ENCODE measurements around the gene SMARCAD1.

The SMARCAD1 gene

GRCh38 chr4:94253036-94253435, 45.4 kb downstream of the SMARCAD1 start:
- Histone ChIP-seq H3K36me3 (ENCODE audit: control insufficient read depth, insufficient read depth, low read length) (peaks cover 8% of the 10 kb centered on the region), H3K27ac (ENCODE audit: insufficient read depth, low read depth, low read length, poor library complexity, severe bottlenecking) (no peak overlapping the region), H3K27me3 (ENCODE audit: control insufficient read depth, insufficient read depth, low read length, poor library complexity, severe bottlenecking) (no peaks in the 10 kb centered on the region), H3K4me1 (ENCODE audit: control insufficient read depth, insufficient read depth, low read length) (no peaks in the 10 kb centered on the region), H3K4me3 (ENCODE audit: insufficient read depth, low read depth, low read length) (no peak overlapping the region), H3K9me3 (ENCODE audit: control insufficient read depth, low read length) (no peaks in the 10 kb centered on the region)
- 90 to 94% methylated on average over 2 of the region's 3 CpGs for WGBS, 2 experiments

DNA sequence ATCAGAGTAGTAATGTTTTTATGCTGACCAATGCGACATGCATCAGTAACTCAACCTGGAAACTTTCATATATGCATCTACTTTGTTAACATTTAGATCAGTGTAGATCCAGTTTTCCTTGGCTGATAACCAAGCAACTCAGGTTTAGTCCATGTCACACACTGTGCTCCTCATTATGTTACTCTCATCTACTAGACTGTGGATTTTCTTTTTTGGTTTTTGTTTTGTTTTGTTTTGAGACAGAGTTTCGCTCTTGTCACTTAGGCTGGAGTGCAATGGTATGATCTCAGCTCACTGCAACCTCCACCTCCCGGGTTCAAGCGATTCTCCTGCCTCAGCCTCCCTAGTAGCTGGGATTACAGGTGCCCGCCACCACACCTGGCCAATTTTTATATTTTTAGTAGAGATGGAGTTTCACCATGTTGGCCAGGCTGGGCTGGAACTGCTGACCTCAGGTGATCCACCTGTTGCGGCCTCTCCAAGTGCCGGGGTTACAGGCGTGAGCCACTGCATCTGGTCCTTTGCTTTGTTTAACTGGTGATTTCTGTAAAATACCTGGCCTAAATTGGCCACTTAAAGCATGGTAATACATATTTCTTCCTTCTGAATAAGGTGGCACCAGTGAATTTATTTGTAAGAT, 48.6 kb downstream of the SMARCAD1 start:
- Histone ChIP-seq H3K27me3 (ENCODE audit: control insufficient read depth, insufficient read depth, low read length, poor library complexity, severe bottlenecking) (no peaks in the 10 kb centered on the region), H3K4me1 (ENCODE audit: control insufficient read depth, insufficient read depth, low read length) (no peaks in the 10 kb centered on the region), H3K27ac (ENCODE audit: insufficient read depth, low read depth, low read length, poor library complexity, severe bottlenecking) (no peak overlapping the region), H3K4me3 (ENCODE audit: insufficient read depth, low read depth, low read length) (no peak overlapping the region), H3K36me3 (ENCODE audit: control insufficient read depth, insufficient read depth, low read length) (peaks cover 8% of the 10 kb centered on the region), H3K9me3 (ENCODE audit: control insufficient read depth, low read length) (no peaks in the 10 kb centered on the region)
- 93 to 96% methylated on average over 7 to 8 of the region's 8 CpGs for WGBS, 2 experiments

- H3K36me3 ChIP-seq (ENCODE audit: control insufficient read depth, insufficient read depth, low read length): peaks cover 8% of the 10 kb centered on the region
- H3K4me1 ChIP-seq (ENCODE audit: control insufficient read depth, insufficient read depth, low read length): no peaks in the 10 kb centered on the region
- no peak overlapping the region for H3K4me3 ChIP-seq (ENCODE audit: insufficient read depth, low read depth, low read length)
- no peaks in the 10 kb centered on the region for H3K27me3 ChIP-seq (ENCODE audit: control insufficient read depth, insufficient read depth, low read length, poor library complexity, severe bottlenecking)
- H3K27ac ChIP-seq (ENCODE audit: insufficient read depth, low read depth, low read length, poor library complexity, severe bottlenecking): no peak overlapping the region
- no peaks in the 10 kb centered on the region for H3K9me3 ChIP-seq (ENCODE audit: control insufficient read depth, low read length)
These were observed 49.2 kb downstream of the SMARCAD1 start for GRCh38 chr4:94256828-94257227.

DNA sequence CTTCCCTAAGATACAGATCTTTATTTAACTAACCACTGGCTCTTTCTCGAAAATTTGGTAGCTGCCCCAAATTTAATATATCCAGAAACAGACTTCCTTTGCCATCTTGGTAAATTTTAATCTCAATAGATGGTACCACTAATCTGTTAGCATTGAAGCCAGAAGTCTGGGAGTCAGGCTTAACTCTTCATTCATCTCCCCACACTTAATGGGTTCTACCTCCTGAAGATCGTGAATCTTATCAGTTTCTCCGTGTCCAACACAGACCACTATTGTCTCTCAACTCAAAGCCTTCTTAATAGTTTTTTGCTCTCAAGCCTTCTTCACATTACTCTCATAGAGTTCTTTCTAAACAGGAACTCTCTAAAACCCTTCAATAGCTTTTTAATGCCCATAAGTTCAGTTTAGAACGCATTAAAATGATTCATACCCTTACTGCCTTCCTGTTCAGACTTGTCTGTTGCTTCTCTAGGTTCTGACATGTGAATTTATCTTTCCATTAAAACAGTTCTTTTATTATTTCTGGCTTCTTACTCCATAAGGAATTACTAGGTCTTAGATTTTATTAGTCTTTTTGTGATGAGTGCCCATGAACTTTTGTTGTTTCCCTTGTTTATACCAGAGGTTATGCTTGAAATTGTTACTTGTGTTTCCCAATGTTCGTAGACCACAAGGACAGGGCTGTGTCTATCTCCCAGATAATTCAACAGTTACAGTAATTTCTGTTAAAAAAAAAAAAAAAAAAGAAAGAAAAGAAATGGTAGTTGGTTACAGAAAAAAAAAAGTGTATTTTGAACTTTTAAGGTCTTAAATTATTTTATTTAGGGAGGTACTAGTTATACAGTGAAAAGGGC, 54.7 kb downstream of the SMARCAD1 start:
- H3K9me3 ChIP-seq (ENCODE audit: control insufficient read depth, low read length): no peaks in the 10 kb centered on the region
- no peaks in the 10 kb centered on the region for H3K27me3 ChIP-seq (ENCODE audit: control insufficient read depth, insufficient read depth, low read length, poor library complexity, severe bottlenecking)
- WGBS, 2 experiments: 93 to 99% methylated on average over 4 to 5 of the region's 5 CpGs
- no peaks in the 10 kb centered on the region for H3K4me1 ChIP-seq (ENCODE audit: control insufficient read depth, insufficient read depth, low read length)
- peaks cover 5% of the 10 kb centered on the region for H3K36me3 ChIP-seq (ENCODE audit: control insufficient read depth, insufficient read depth, low read length)
- no peak overlapping the region for H3K4me3 ChIP-seq (ENCODE audit: insufficient read depth, low read depth, low read length)
- no peak overlapping the region for H3K27ac ChIP-seq (ENCODE audit: insufficient read depth, low read depth, low read length, poor library complexity, severe bottlenecking)

DNA sequence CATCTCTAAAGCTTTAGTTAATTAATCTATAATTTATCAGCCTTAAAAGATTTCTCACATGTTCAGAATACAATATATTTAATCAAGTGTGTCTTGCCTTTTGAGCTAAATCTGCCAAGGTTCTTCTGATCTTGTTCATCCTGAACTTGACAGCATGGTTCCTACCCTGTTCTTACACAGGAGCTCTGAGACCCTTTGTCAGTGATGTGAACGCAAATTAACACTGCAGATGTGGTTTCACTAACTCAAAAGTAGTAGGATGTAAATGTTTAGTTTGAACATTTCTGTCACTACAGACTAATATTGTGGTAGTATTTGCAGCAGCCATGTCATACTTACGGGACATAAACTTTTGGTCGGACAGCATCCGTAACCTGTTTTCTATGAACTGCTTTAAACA, 59.4 kb downstream of the SMARCAD1 start:
- Histone ChIP-seq H3K27ac (ENCODE audit: insufficient read depth, low read depth, low read length, poor library complexity, severe bottlenecking) (no peak overlapping the region), H3K36me3 (ENCODE audit: control insufficient read depth, insufficient read depth, low read length) (peaks cover 8% of the 10 kb centered on the region), H3K4me3 (ENCODE audit: insufficient read depth, low read depth, low read length) (no peak overlapping the region), H3K4me1 (ENCODE audit: control insufficient read depth, insufficient read depth, low read length) (no peaks in the 10 kb centered on the region), H3K27me3 (ENCODE audit: control insufficient read depth, insufficient read depth, low read length, poor library complexity, severe bottlenecking) (no peaks in the 10 kb centered on the region), H3K9me3 (ENCODE audit: control insufficient read depth, low read length) (no peaks in the 10 kb centered on the region)
- 97 to 99% methylated on average over 4 of the region's 4 CpGs for WGBS, 2 experiments

DNA sequence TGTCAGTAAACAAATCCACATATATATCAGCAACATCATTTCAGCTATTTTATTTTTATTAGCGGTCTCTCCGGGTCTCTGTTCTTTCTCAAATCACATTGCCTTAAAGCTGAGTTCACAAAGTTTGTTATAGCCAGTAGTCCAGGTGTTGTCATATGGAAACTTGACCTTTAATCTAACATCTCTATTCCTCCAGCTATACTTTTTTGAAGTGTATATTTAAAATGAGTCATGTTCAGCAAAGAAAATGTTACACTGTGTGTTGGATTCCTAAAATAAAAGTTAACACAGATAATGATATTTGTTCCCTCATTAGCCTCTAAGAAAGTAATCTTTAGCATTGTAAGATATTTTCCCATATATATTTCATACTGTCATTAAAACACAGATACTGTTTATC, 63.6 kb downstream of the SMARCAD1 start:
- WGBS, 2 experiments: 75 to 77% methylated on average over 2 of the region's 2 CpGs
- no peak overlapping the region for H3K4me3 ChIP-seq (ENCODE audit: insufficient read depth, low read depth, low read length)
- no peaks in the 10 kb centered on the region for H3K27me3 ChIP-seq (ENCODE audit: control insufficient read depth, insufficient read depth, low read length, poor library complexity, severe bottlenecking)
- H3K36me3 ChIP-seq (ENCODE audit: control insufficient read depth, insufficient read depth, low read length): peaks cover 13% of the 10 kb centered on the region
- H3K27ac ChIP-seq (ENCODE audit: insufficient read depth, low read depth, low read length, poor library complexity, severe bottlenecking): no peak overlapping the region
- H3K9me3 ChIP-seq (ENCODE audit: control insufficient read depth, low read length): no peaks in the 10 kb centered on the region
- H3K4me1 ChIP-seq (ENCODE audit: control insufficient read depth, insufficient read depth, low read length): no peaks in the 10 kb centered on the region

- H3K4me1 ChIP-seq (ENCODE audit: control insufficient read depth, insufficient read depth, low read length): no peaks in the 10 kb centered on the region
- H3K36me3 ChIP-seq (ENCODE audit: control insufficient read depth, insufficient read depth, low read length): peaks cover 32% of the 10 kb centered on the region
- no peak overlapping the region for H3K4me3 ChIP-seq (ENCODE audit: insufficient read depth, low read depth, low read length)
- H3K9me3 ChIP-seq (ENCODE audit: control insufficient read depth, low read length): no peaks in the 10 kb centered on the region
- WGBS, 2 experiments: 98 to 100% methylated on average over 2 of the region's 3 CpGs
- no peak overlapping the region for H3K27ac ChIP-seq (ENCODE audit: insufficient read depth, low read depth, low read length, poor library complexity, severe bottlenecking)
- H3K27me3 ChIP-seq (ENCODE audit: control insufficient read depth, insufficient read depth, low read length, poor library complexity, severe bottlenecking): no peaks in the 10 kb centered on the region
These were observed 67.2 kb downstream of the SMARCAD1 start for GRCh38 chr4:94274912-94275311.

- no peak overlapping the region for H3K27ac ChIP-seq (ENCODE audit: insufficient read depth, low read depth, low read length, poor library complexity, severe bottlenecking)
- no peaks in the 10 kb centered on the region for H3K4me1 ChIP-seq (ENCODE audit: control insufficient read depth, insufficient read depth, low read length)
- H3K27me3 ChIP-seq (ENCODE audit: control insufficient read depth, insufficient read depth, low read length, poor library complexity, severe bottlenecking): no peaks in the 10 kb centered on the region
- no peaks in the 10 kb centered on the region for H3K9me3 ChIP-seq (ENCODE audit: control insufficient read depth, low read length)
- peaks cover 41% of the 10 kb centered on the region for H3K36me3 ChIP-seq (ENCODE audit: control insufficient read depth, insufficient read depth, low read length)
- WGBS, 2 experiments: 96 to 98% methylated on average over 6 of the region's 7 CpGs
- H3K4me3 ChIP-seq (ENCODE audit: insufficient read depth, low read depth, low read length): no peak overlapping the region
These were observed 68.5 kb downstream of the SMARCAD1 start for GRCh38 chr4:94276204-94276603.

DNA sequence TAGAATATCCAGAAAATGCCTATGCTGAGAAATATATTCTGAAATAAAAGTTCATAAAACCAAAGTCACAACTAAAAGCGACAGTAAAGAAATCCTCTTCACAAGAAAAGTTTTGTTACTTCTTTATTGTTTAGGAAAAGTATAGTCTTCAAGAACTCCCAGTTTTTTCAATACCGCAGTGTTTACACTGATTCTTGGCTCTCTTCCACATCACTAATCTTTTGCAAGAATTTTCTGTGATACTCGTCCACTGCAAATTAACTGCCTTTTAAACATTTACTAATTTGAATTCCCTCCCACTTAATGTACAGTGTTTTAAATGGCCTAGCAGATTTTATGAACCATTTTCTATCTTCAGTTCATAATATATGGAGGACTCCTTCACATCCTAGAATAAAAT, 69.9 kb downstream of the SMARCAD1 start:
- WGBS, 2 experiments: 90 to 94% methylated on average over 2 of the region's 3 CpGs
- Histone ChIP-seq H3K4me3 (ENCODE audit: insufficient read depth, low read depth, low read length) (no peak overlapping the region), H3K27me3 (ENCODE audit: control insufficient read depth, insufficient read depth, low read length, poor library complexity, severe bottlenecking) (no peaks in the 10 kb centered on the region), H3K4me1 (ENCODE audit: control insufficient read depth, insufficient read depth, low read length) (no peaks in the 10 kb centered on the region), H3K36me3 (ENCODE audit: control insufficient read depth, insufficient read depth, low read length) (peaks cover 39% of the 10 kb centered on the region), H3K27ac (ENCODE audit: insufficient read depth, low read depth, low read length, poor library complexity, severe bottlenecking) (no peak overlapping the region), H3K9me3 (ENCODE audit: control insufficient read depth, low read length) (no peaks in the 10 kb centered on the region)

DNA sequence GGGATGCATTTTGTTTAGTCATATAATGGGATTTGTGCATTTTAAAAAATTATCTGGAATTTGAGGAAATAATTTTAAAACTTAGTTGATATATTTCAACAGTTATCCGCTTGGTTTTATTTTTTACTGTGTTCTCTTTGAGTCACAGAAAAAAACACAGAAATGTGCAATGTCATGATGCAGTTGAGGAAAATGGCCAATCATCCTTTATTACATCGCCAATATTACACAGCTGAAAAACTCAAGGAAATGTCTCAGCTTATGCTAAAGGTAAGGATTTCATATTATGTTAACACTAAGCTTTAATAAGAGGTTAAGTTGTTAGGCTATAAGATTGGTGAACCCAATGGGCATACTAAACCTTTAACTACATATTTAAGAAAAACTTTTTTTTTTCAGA, 71.1 kb downstream of the SMARCAD1 start:
- no peak overlapping the region for H3K27ac ChIP-seq (ENCODE audit: insufficient read depth, low read depth, low read length, poor library complexity, severe bottlenecking)
- no peaks in the 10 kb centered on the region for H3K9me3 ChIP-seq (ENCODE audit: control insufficient read depth, low read length)
- peaks cover 46% of the 10 kb centered on the region for H3K36me3 ChIP-seq (ENCODE audit: control insufficient read depth, insufficient read depth, low read length)
- no peaks in the 10 kb centered on the region for H3K27me3 ChIP-seq (ENCODE audit: control insufficient read depth, insufficient read depth, low read length, poor library complexity, severe bottlenecking)
- 100% methylated on average over 2 of the region's 2 CpGs; no CpG with 5 or more reads in 1 of the 2 experiments for WGBS, 2 experiments
- H3K4me1 ChIP-seq (ENCODE audit: control insufficient read depth, insufficient read depth, low read length): no peaks in the 10 kb centered on the region
- no peak overlapping the region for H3K4me3 ChIP-seq (ENCODE audit: insufficient read depth, low read depth, low read length)

Data from ectodermal cell (in vitro differentiated cells).